ENCODE data around the gene EPHA7. TPM values are rescaled to one million over a fixed set of nuclear protein-coding genes. Genes with fewer than 3 reads are reported as not detected.

Gene EPHA7
- polyA plus RNA-seq, 1 of the 3 experiments (the other 2 are of a cell fraction) = under 0.01 TPM

- no peak overlapping the region for H2AFZ ChIP-seq (ENCODE audit: low read depth)
- H3K9ac ChIP-seq = no peak overlapping the region
- H3K36me3 ChIP-seq (replicated peaks in 1 of 2; ENCODE audit: control insufficient read depth in 1 of 2, insufficient read depth in 2 of 2, low read length in 1 of 2) = no peaks in the 10 kb centered on the region
- no peak overlapping the region for H3K4me2 ChIP-seq
- no peaks in the 10 kb centered on the region for H3K9me3 ChIP-seq
- TF ChIP-seq POLR2AphosphoS5 (IDR thresholded peaks at IDR 0.05; ENCODE audit: low read depth, low read length) = no peak
- no peak for TF ChIP-seq MEF2A (IDR thresholded peaks at IDR 0.05; ENCODE audit: borderline replicate concordance, low read depth)
- no peak for TF ChIP-seq JUND (IDR thresholded peaks at IDR 0.05)
- TF ChIP-seq NRF1 (IDR thresholded peaks at IDR 0.05; ENCODE audit: low read depth, low read length) = no peak
- TF ChIP-seq NFIC (IDR thresholded peaks at IDR 0.05; ENCODE audit: borderline replicate concordance) = no peak
- no peak for TF ChIP-seq TAF1 (IDR thresholded peaks at IDR 0.05; ENCODE audit: borderline replicate concordance, low read depth, low read length)
- H3K79me2 ChIP-seq (ENCODE audit: insufficient read depth) = no peaks in the 10 kb centered on the region
- ChIA-PET CTCF (no interaction called here), POLR2A (no interaction called here)
- H3K27ac ChIP-seq (ENCODE audit: low read depth in 2 of 2, low read length in 1 of 2) = no peak overlapping the region
- H4K20me1 ChIP-seq (ENCODE audit: insufficient read depth) = no peaks in the 10 kb centered on the region
- H3K4me3 ChIP-seq (ENCODE audit: low read depth in 2 of 2, low read length in 1 of 2) = no peak overlapping the region
- no peaks in the 10 kb centered on the region for H3K4me1 ChIP-seq (ENCODE audit: control insufficient read depth in 1 of 2, insufficient read depth in 2 of 2, low read depth in 1 of 2, low read length in 1 of 2)
- no peak for DNase-seq
- H3F3A ChIP-seq (replicated peaks; ENCODE audit: insufficient read depth) = no peaks in the 10 kb centered on the region
- no peaks in the 10 kb centered on the region for H3K9me2 ChIP-seq
- no peaks in the 10 kb centered on the region for H3K27me3 ChIP-seq (ENCODE audit: insufficient read depth)
- WGBS (ENCODE audit: low lambda C conversion rate) = 25% methylated on average over 3 of the region's 3 CpGs
Observed at GRCh38 chr6:93235775-93236174, 183.6 kb downstream of the EPHA7 start.

DNA sequence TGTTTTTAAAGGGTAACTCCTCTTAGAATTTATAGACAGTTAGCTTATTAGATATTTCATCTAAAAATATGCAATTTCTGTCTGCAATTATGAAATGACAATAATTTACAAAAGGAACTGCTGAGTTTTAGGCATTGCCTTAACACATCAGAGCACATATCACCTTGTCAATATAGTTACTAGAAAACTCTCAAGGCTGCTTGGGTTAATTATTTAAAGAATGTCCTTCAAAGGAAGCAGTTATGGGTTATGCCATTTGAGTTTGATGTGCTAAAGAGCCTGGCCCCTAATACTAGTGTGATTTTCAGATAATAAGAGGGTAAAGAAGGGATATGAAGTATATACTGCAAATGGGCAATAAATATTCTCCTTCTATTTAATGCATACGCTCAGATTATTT lies 192.5 kb downstream of the EPHA7 start:
- Histone ChIP-seq H3K9me3 (no peaks in the 10 kb centered on the region), H3K79me2 (ENCODE audit: insufficient read depth) (no peaks in the 10 kb centered on the region), H2AFZ (ENCODE audit: low read depth) (no peak overlapping the region), H3K9ac (no peak overlapping the region), H3K27ac (ENCODE audit: low read depth in 2 of 2, low read length in 1 of 2) (no peak overlapping the region), H3K27me3 (ENCODE audit: insufficient read depth) (no peaks in the 10 kb centered on the region), H3K4me1 (ENCODE audit: control insufficient read depth in 1 of 2, insufficient read depth in 2 of 2, low read depth in 1 of 2, low read length in 1 of 2) (no peaks in the 10 kb centered on the region), H3K4me3 (ENCODE audit: low read depth in 2 of 2, low read length in 1 of 2) (no peak overlapping the region), H3F3A (replicated peaks; ENCODE audit: insufficient read depth) (no peaks in the 10 kb centered on the region), H3K4me2 (no peak overlapping the region), H4K20me1 (ENCODE audit: insufficient read depth) (no peaks in the 10 kb centered on the region), H3K9me2 (no peaks in the 10 kb centered on the region), H3K36me3 (replicated peaks in 1 of 2; ENCODE audit: control insufficient read depth in 1 of 2, insufficient read depth in 2 of 2, low read length in 1 of 2) (no peaks in the 10 kb centered on the region)
- TF ChIP-seq ELF1 (IDR thresholded peaks at IDR 0.05) (no peak), TEAD4 (IDR thresholded peaks at IDR 0.05; ENCODE audit: borderline replicate concordance, insufficient read depth) (no peak), PBX3 (IDR thresholded peaks at IDR 0.05) (no peak), EZH2phosphoT487 (IDR thresholded peaks at IDR 0.05; ENCODE audit: borderline replicate concordance, low read depth) (no peak), TCF12 (IDR thresholded peaks at IDR 0.05) (no peak), MEF2A (IDR thresholded peaks at IDR 0.05; ENCODE audit: borderline replicate concordance, low read depth) (no peak), RAD21 (IDR thresholded peaks at IDR 0.05; ENCODE audit: low read length) (no peak)
- TF ChIP-seq, protein P1, sequence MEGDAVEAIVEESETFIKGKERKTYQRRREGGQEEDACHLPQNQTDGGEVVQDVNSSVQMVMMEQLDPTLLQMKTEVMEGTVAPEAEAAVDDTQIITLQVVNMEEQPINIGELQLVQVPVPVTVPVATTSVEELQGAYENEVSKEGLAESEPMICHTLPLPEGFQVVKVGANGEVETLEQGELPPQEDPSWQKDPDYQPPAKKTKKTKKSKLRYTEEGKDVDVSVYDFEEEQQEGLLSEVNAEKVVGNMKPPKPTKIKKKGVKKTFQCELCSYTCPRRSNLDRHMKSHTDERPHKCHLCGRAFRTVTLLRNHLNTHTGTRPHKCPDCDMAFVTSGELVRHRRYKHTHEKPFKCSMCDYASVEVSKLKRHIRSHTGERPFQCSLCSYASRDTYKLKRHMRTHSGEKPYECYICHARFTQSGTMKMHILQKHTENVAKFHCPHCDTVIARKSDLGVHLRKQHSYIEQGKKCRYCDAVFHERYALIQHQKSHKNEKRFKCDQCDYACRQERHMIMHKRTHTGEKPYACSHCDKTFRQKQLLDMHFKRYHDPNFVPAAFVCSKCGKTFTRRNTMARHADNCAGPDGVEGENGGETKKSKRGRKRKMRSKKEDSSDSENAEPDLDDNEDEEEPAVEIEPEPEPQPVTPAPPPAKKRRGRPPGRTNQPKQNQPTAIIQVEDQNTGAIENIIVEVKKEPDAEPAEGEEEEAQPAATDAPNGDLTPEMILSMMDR (IDR thresholded peaks at IDR 0.05) = no peak
- TF ChIP-seq, protein P2, sequence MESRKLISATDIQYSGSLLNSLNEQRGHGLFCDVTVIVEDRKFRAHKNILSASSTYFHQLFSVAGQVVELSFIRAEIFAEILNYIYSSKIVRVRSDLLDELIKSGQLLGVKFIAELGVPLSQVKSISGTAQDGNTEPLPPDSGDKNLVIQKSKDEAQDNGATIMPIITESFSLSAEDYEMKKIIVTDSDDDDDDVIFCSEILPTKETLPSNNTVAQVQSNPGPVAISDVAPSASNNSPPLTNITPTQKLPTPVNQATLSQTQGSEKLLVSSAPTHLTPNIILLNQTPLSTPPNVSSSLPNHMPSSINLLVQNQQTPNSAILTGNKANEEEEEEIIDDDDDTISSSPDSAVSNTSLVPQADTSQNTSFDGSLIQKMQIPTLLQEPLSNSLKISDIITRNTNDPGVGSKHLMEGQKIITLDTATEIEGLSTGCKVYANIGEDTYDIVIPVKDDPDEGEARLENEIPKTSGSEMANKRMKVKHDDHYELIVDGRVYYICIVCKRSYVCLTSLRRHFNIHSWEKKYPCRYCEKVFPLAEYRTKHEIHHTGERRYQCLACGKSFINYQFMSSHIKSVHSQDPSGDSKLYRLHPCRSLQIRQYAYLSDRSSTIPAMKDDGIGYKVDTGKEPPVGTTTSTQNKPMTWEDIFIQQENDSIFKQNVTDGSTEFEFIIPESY (IDR thresholded peaks at IDR 0.05; ENCODE audit: borderline replicate concordance, low read depth) = no peak
- ChIA-PET CTCF (no interaction called here), POLR2A (no interaction called here)
- no peak for DNase-seq
- WGBS (ENCODE audit: low lambda C conversion rate) = 58% methylated on average over 1 of the region's 1 CpG

Measured in SK-N-SH (cell line).